ENCODE results near the gene PLEKHA1.

The PLEKHA1 gene

DNA sequence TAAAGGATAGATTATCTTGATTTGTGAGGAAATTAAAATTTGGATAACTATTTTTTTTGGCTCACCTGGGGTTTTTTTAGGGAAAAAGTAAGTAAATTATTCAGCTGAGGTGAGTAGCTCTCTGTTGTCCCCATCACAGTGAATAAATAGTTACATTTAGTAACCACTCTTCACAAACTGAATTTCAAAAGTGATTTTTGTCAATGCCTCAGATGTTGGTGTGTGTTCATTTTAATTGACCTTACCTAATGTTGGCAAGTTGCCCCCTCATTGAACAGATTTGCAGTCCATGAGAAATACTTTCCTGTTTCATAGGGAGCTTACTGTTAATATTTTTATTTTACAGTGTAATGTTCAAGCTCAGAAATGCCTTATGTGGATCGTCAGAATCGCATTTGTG is 18.3 kb downstream of the PLEKHA1 start:
- Mint-ChIP-seq H3K36me3 (ENCODE audit: low read depth) (peaks cover 39% of the 10 kb centered on the region), H3K9me3 (peaks cover 19% of the 10 kb centered on the region), H3K27ac (no peak overlapping the region), H3K4me3 (no peak overlapping the region), H3K4me1 (no peaks in the 10 kb centered on the region), H3K27me3 (ENCODE audit: low read depth, poor library complexity) (no peaks in the 10 kb centered on the region)
- no peak for DNase-seq
- TF ChIP-seq, protein P1, sequence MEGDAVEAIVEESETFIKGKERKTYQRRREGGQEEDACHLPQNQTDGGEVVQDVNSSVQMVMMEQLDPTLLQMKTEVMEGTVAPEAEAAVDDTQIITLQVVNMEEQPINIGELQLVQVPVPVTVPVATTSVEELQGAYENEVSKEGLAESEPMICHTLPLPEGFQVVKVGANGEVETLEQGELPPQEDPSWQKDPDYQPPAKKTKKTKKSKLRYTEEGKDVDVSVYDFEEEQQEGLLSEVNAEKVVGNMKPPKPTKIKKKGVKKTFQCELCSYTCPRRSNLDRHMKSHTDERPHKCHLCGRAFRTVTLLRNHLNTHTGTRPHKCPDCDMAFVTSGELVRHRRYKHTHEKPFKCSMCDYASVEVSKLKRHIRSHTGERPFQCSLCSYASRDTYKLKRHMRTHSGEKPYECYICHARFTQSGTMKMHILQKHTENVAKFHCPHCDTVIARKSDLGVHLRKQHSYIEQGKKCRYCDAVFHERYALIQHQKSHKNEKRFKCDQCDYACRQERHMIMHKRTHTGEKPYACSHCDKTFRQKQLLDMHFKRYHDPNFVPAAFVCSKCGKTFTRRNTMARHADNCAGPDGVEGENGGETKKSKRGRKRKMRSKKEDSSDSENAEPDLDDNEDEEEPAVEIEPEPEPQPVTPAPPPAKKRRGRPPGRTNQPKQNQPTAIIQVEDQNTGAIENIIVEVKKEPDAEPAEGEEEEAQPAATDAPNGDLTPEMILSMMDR (IDR thresholded peaks at IDR 0.05): no peak

DNA sequence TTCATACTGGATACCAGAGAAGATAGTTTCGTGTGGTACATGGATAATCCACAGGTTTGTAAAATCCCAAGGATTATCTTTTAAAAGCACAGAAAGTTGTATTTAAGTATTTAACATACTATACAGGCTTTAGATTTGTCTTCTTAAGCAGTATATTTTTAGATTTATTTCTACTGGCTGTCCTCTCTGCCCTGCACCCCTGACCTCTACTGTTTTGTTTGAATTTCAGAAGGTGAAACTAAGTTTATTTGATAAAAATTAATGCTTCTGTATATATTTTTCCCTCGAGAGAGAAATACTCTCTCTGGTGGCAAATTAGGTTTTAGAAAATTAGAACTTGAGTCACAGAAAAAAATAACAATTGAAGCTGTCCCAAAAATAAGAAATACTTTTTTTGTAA is 18.8 kb downstream of the PLEKHA1 start:
- H3K36me3 Mint-ChIP-seq (ENCODE audit: low read depth): peaks cover 34% of the 10 kb centered on the region
- TF ChIP-seq, protein P1 (IDR thresholded peaks at IDR 0.05): no peak

DNA sequence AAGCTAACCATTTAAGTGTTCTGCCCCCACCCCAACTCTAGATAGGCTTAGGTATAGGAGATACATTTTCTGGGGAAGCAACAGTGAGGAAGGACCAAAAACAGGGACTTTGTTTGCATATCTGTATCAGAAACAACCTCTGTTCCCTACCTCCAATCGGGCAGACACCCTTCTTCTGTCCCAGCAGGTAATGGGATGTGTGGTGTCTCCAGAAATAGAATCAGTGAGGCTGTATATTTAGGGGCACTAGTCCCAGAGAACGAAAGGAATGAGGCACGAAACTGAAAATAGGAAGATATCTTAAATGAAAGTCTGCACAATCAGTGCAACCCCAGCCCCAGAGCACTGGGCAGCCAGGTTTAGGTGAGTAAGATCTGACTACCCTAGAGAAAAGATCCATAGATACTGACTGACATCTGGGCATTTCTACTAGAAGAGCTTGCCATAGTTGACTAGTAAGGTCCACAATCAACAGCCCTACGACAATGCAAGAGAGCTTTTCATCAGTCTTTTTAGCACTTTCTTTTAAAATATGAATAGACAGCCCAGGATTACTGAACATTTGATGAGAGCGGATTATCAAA is 28.1 kb downstream of the PLEKHA1 start:
- no peaks in the 10 kb centered on the region for H3K27me3 Mint-ChIP-seq (ENCODE audit: low read depth, poor library complexity)
- no peaks in the 10 kb centered on the region for H3K9me3 Mint-ChIP-seq
- H3K36me3 Mint-ChIP-seq (ENCODE audit: low read depth): peaks cover 7% of the 10 kb centered on the region
- H3K27ac Mint-ChIP-seq: no peak overlapping the region
- no peak overlapping the region for H3K4me3 Mint-ChIP-seq
- no peaks in the 10 kb centered on the region for H3K4me1 Mint-ChIP-seq
- TF ChIP-seq, protein P1 (IDR thresholded peaks at IDR 0.05): no peak
- no peak for DNase-seq

More for the DNA sequence above, 18.8 kb downstream of the PLEKHA1 start:
- DNase-seq: no peak
- Mint-ChIP-seq H3K9me3 (peaks cover 15% of the 10 kb centered on the region), H3K27ac (no peak overlapping the region), H3K4me1 (no peaks in the 10 kb centered on the region), H3K27me3 (ENCODE audit: low read depth, poor library complexity) (no peaks in the 10 kb centered on the region), H3K4me3 (no peak overlapping the region)

DNA sequence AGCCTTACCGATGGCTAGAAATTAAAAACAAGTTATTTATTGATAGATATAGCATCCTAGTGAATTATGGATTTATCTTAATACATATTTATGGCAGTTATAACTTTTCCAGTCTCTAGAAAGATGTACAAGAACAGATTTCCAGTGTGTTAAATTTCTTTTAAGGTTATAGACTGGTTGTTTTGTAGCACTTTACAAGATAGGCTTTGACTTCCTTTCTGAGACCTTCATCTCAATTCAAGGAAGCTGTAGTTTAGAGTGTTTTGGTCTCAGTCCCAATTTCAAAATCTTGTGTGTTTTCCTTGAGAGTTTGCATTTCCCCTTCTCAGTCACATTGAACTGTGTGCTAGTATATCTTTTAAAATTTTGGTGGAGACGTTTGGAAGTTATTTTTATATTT is 30.1 kb downstream of the PLEKHA1 start:
- H3K27ac Mint-ChIP-seq: no peak overlapping the region
- DNase-seq: no peak
- H3K4me1 Mint-ChIP-seq: no peaks in the 10 kb centered on the region
- H3K4me3 Mint-ChIP-seq: no peak overlapping the region
- H3K36me3 Mint-ChIP-seq (ENCODE audit: low read depth): peaks cover 7% of the 10 kb centered on the region
- no peaks in the 10 kb centered on the region for H3K9me3 Mint-ChIP-seq
- no peaks in the 10 kb centered on the region for H3K27me3 Mint-ChIP-seq (ENCODE audit: low read depth, poor library complexity)
- TF ChIP-seq, protein P1 (IDR thresholded peaks at IDR 0.05): no peak

DNA sequence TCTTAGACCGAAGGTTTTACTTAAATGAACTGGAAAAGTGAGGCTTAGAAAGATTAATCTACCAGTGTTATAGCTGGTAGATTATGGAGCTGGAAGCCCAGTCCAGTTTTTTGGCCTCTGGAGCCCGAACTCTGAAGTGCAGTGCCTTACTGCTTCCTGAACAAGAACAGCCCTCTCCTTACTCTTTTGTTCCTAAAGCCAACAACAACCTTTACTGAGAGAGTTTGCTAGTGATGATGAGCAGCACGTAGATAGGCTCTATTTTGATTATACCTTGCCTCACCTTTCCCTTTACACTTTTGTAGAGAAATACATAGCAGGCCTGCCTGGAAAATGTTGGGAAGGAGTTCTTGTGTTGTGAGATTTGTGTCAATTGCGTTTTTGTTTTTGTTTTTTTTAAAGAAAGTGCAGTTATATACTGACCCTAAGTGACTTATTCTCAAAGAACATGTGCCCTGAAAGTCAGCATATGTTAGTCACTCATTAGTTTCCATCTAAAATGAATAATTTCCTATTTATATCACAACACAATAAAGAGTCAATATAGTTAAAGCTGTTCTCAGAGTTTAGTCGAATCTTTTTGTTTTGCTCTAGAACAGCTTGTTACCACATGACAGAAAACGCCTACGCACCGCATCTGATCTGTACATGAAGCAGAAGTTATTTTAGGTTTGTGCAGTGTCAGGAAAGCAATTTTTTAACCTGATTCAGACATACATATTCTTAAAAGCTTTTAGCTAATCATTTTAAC is 33.0 kb downstream of the PLEKHA1 start:
- no peak overlapping the region for H3K27ac Mint-ChIP-seq

More for the DNA sequence above, 33.0 kb downstream of the PLEKHA1 start:
- DNase-seq: no peak
- H3K4me3 Mint-ChIP-seq: no peak overlapping the region
- no peaks in the 10 kb centered on the region for H3K4me1 Mint-ChIP-seq
- H3K36me3 Mint-ChIP-seq (ENCODE audit: low read depth): peaks cover 7% of the 10 kb centered on the region
- H3K9me3 Mint-ChIP-seq: no peaks in the 10 kb centered on the region
- H3K27me3 Mint-ChIP-seq (ENCODE audit: low read depth, poor library complexity): no peaks in the 10 kb centered on the region
- TF ChIP-seq, protein P1 (IDR thresholded peaks at IDR 0.05): no peak
